Adrenal gland (tissue), 5 donors: ENCODE data around the gene SRPK2.

ENCODE experiments used
- CTCF ChIP-seq, 6 experiments: fragments of 450-650 bp in 4 of 6; fragments of 200-600 bp in 2 of 6; sonication (generic) in 1 of 6; IDR thresholded peaks; 1 replicate in 5 of 6; 2 replicates in 1 of 6; pipeline versions ENCODE4 v1.5.1 to v1.8.0; 2016 to 2021; ENCODE audit warnings: antibody characterized with exemption in 6 of 6, mild to moderate bottlenecking in 2 of 6, moderate library complexity in 1 of 6
- POLR2A ChIP-seq, 2 donors: fragments of 450-650 bp; IDR thresholded peaks; one replicate each; pipeline ENCODE4 v1.6.1; 2017; ENCODE audit warnings: antibody characterized with exemption in 2 of 2, mild to moderate bottlenecking in 2 of 2, moderate library complexity in 1 of 2
- donor health status: DM: no; HTN: no; CAD: no.

- no peak for TF ChIP-seq CTCF (IDR thresholded peaks at IDR 0.05)
- TF ChIP-seq POLR2A (IDR thresholded peaks at IDR 0.05) = no peak
These were observed 263.0 kb downstream of the SRPK2 start for GRCh38 chr7:105125745-105126144.
